ENCODE results near the gene ARRDC1.
A peak's percentile ranks its signal among the peaks of the same experiment; 100 is the strongest.
"Not testable (repeated sequence)": the region's sequence is repeated elsewhere in the genome, so short reads cannot be mapped to it uniquely, and the experiment has no call there.

Gene ARRDC1

GRCh38 chr9:137583957-137584356 is 21.5 kb upstream of the ARRDC1 start:
- FAIRE-seq = no peak
- no peak for DNase-seq (ENCODE audit: low spot score)

GRCh38 chr9:137586854-137587253 is 18.6 kb upstream of the ARRDC1 start:
- FAIRE-seq = no peak
- no peak for DNase-seq (ENCODE audit: low spot score)

- DNase-seq (ENCODE audit: low spot score) (no peak), FAIRE-seq (no peak)
These were observed 17.2 kb upstream of the ARRDC1 start for GRCh38 chr9:137588311-137588710.

GRCh38 chr9:137588891-137589290 is 16.6 kb upstream of the ARRDC1 start:
- DNase-seq (ENCODE audit: low spot score) (no peak), FAIRE-seq (no peak)

- FAIRE-seq = no peak
These were observed 15.9 kb upstream of the ARRDC1 start for GRCh38 chr9:137589441-137590122.

GRCh38 chr9:137590123-137590468 is 15.4 kb upstream of the ARRDC1 start:
- FAIRE-seq = no peak
- peak; percentile 26 for DNase-seq (ENCODE audit: low spot score)

More at GRCh38 chr9:137589441-137590122, 15.9 kb upstream of the ARRDC1 start:
- DNase-seq (ENCODE audit: low spot score) = no peak

GRCh38 chr9:137590469-137591383 is 14.8 kb upstream of the ARRDC1 start, which contains the start of gene ZMYND19:
TSS of gene ZMYND19 (minus strand) at chr9:137590512. CDS start at chr9:137590263, 249 bp downstream.
- DNase-seq (ENCODE audit: low spot score) (peak; percentile 99), FAIRE-seq (peak; percentile 85)

- DNase-seq (ENCODE audit: low spot score) (no peak), FAIRE-seq (no peak)
These were observed 12.7 kb upstream of the ARRDC1 start for GRCh38 chr9:137592767-137593166.

- FAIRE-seq (no peak), DNase-seq (ENCODE audit: low spot score) (no peak)
These were observed 12.3 kb upstream of the ARRDC1 start for GRCh38 chr9:137593176-137593575.

GRCh38 chr9:137596577-137596976 is 8.9 kb upstream of the ARRDC1 start:
- not testable (repeated sequence) for FAIRE-seq; DNase-seq (ENCODE audit: low spot score)

- FAIRE-seq (no peak), DNase-seq (ENCODE audit: low spot score) (no peak)
These were observed 6.5 kb upstream of the ARRDC1 start for GRCh38 chr9:137598943-137599342.

- FAIRE-seq (no peak), DNase-seq (ENCODE audit: low spot score) (no peak)
These were observed 2.8 kb upstream of the ARRDC1 start for GRCh38 chr9:137602661-137603060.

- no peak for FAIRE-seq
These were observed 1.6 kb upstream of the ARRDC1 start for GRCh38 chr9:137603879-137604278.

GRCh38 chr9:137604345-137605086 is 970 bp upstream of the ARRDC1 start:
- FAIRE-seq = no peak
- DNase-seq (ENCODE audit: low spot score) = no peak

More at GRCh38 chr9:137603879-137604278, 1.6 kb upstream of the ARRDC1 start:
- no peak for DNase-seq (ENCODE audit: low spot score)

- DNase-seq (ENCODE audit: low spot score) (no peak), FAIRE-seq (no peak)
These were observed 627 bp downstream of the ARRDC1 start for GRCh38 chr9:137606005-137606621.

- FAIRE-seq (no peak), DNase-seq (ENCODE audit: low spot score) (no peak)
These were observed 1.2 kb downstream of the ARRDC1 start for GRCh38 chr9:137606734-137607138.

GRCh38 chr9:137607141-137607857 is 1.8 kb downstream of the ARRDC1 start:
- DNase-seq (ENCODE audit: low spot score) (no peak), FAIRE-seq (no peak)

GRCh38 chr9:137610944-137611343 is 5.5 kb downstream of the ARRDC1 start:
- DNase-seq (ENCODE audit: low spot score) = no peak
- no peak for FAIRE-seq

- peak; percentile 96 for FAIRE-seq
These were observed 6.4 kb downstream of the ARRDC1 start for GRCh38 chr9:137611623-137612609.

More at GRCh38 chr9:137611623-137612609, 6.4 kb downstream of the ARRDC1 start:
- DNase-seq (ENCODE audit: low spot score) = peak; percentile 86

Data from urothelium cell line (cell line).